GM18867 (cell line): ENCODE data around the gene RAI1.
"Not testable (repeated sequence)": the region's sequence is repeated elsewhere in the genome, so short reads cannot be mapped to it uniquely, and the experiment has no call there.

Experiments used
- ATAC-seq: cut with Tn5 transposase; IDR thresholded peaks from one replicate; pipeline ENCODE4 v1.9.1; 2021; ENCODE audit warnings: mild to moderate bottlenecking, moderate library complexity; ENCODE audit not compliant: unreplicated experiment

RAI1 gene

DNA sequence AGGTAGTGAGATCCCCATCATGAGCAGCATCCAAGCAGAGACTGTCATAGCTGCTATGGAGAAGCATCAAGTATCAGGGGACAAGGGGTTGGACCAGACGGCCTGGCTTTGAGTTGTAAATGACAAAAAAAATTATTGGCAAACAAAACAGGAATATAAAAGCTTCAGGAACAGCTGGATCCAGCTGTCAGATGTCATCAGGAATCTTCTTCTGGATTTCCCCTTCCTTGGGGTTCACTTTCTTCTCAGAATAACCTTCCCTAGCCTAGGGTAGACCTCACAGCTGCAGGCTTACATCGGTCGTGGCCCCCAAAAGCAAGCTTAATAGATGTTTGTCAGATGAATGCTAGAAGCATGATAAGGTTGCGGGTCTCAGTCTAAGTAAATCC is 17.2 kb upstream of the RAI1 start:
- no peak for ATAC-seq

GRCh38 chr17:17665255-17665654 is 16.0 kb upstream of the RAI1 start:
- no peak for ATAC-seq

- ATAC-seq = no peak
These were observed 15.0 kb upstream of the RAI1 start for GRCh38 chr17:17666111-17666714.

GRCh38 chr17:17667231-17667630 is 14.0 kb upstream of the RAI1 start:
- ATAC-seq = no peak

GRCh38 chr17:17667947-17668346 is 13.3 kb upstream of the RAI1 start:
- no peak for ATAC-seq

DNA sequence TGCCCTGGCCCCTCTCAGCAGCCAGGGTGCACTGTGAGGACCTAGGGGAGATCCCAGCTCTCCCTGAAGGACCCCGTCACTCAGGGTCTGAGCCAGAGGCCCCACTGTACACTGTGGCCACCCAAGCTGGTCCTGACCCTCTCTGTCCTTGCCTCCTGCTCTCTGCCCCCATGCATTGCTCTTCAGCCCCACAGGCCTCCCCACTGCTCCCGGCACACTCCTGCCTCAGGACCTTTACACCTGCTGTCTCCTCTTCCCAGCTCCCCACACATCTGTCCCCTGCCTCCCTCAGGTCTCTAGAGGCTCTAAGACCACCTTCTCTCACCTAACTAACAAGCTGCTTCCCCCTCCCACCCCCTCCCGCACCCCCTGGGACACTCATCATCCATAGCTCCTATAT is 12.9 kb upstream of the RAI1 start:
- ATAC-seq = no peak

DNA sequence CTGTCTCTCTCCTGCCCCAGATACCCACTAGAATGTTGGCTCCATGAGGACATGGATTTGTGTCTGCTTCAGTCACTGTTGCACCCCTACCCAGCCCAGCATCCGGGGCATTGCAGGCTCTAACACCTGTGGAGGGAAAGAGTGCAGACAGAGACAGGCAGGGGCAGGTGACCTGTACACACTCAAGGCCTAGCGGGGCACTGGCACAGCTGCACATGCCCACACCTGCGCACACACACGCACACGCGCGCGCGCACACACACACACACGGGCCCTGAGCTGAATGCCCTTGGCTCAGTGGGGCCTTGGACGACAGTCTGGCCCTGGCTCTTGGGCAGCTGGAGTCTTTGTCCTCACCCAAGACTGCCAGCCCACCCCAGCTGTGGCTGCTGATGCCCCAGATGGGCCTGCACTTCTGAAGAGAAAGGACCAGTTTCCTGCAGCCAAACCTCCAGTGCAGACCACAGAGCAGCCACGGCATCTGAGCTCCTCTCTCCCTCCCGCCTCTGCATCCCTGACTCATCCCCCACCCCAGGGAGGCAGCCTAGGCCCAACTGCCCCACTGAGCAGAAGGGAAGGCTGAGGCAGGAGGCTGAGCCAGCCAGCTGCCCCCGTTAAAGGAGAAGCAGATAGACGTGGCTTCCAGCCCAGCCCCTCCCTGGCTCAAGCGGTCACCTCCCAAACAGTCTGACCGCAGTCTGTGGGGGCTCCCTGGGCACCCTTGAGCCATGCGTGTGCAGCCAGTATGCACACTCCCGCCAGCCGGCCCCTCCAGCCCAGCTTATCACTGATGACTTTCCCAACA is 12.3 kb upstream of the RAI1 start:
- ATAC-seq = no peak

GRCh38 chr17:17669580-17670235 is 11.6 kb upstream of the RAI1 start:
- no peak for ATAC-seq

DNA sequence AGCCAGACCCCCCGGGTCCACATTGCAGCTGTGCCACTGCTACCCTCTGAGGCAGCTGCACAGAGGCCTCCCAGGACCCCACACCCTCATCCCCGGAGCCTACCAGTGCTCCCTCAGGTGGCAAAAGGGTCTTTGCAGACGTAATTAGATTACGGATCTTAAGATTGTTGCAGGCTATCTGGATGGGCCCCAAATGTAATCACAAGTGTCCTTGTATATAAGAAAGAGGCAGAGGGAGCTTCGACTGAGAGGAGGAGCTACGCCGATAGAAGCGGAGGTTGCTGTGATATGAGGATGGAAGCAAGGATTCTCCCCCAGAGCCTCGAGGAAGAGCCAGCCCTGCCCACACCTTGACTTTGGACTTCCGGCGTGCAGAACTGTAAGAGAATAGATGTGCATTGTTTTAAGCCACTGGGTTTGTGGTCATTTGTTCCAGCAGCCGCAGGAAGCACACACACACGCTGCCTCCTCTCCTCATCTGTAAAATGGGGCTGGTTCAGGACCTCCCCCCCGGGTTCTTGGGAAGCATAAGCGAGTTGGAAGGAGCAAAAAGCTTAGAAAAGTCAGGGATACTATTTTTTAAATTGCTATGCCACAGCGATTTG is 10.5 kb upstream of the RAI1 start:
- no peak for ATAC-seq

- ATAC-seq = no peak
These were observed 9.7 kb upstream of the RAI1 start for GRCh38 chr17:17671369-17672129.

DNA sequence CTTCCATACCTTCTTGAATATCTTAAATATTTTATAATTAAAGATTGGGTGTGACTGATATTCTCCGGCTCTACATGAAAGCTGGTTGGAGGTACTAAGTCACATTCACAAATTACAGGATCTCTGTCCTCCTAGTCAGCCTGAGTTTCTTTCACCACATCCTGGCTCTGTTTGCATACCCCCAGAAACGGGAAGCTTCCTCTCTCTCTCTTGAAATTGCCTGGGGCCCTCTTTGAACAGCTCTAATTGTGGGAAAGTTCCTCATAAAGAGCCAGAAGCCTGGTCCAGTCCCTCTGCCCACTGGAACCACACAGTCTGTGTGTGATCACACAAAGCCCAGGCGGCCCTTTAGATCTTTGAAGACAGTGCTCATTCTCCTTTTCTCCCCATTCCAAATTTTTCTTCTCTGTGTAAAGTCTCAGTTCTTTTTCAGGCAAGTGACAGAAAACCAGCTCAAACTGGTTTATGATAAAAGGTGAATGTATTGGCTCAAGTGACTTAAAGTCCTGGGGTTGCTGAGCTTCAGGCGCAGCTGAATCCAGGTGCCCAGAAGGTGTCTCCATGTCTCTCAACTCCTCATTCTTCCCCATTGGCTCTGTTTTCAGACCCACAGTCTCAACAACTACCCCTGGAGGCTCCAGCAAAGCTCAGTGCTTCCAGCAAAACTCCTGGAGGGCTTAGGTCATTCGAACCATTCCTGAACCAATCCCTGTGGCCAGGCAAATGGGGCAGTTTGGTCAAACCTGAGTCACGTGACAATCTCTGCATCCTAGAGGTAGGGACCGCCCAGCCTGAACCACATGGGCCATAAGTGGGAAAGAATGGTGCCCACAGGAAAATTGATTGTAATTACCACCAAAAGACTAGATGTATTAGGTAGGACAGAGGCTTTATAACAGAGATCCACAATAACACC is 8.5 kb upstream of the RAI1 start:
- ATAC-seq = no peak

- ATAC-seq = no peak
These were observed 5.8 kb upstream of the RAI1 start for GRCh38 chr17:17675416-17675815.

GRCh38 chr17:17675925-17676534 is 5.2 kb upstream of the RAI1 start:
- ATAC-seq = no peak

DNA sequence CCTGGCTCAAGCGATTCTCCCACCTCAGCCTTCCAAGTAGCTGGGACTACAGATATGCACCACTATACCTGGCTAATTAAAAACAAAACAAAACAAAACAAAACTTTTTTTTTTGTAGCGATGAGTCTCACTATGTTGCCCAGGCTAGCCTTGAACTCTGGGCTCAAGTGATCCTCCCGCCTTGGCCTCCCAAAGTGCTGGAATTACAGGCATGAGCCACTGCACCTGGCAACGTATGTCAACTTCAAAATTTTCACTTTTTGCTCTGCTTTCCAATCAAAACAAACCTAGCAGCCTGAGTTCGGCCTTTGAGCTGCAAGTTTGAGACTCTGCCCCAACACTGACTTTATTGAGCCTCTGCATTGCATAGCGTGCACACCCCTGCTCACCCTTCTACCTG is 4.5 kb upstream of the RAI1 start:
- no peak for ATAC-seq

DNA sequence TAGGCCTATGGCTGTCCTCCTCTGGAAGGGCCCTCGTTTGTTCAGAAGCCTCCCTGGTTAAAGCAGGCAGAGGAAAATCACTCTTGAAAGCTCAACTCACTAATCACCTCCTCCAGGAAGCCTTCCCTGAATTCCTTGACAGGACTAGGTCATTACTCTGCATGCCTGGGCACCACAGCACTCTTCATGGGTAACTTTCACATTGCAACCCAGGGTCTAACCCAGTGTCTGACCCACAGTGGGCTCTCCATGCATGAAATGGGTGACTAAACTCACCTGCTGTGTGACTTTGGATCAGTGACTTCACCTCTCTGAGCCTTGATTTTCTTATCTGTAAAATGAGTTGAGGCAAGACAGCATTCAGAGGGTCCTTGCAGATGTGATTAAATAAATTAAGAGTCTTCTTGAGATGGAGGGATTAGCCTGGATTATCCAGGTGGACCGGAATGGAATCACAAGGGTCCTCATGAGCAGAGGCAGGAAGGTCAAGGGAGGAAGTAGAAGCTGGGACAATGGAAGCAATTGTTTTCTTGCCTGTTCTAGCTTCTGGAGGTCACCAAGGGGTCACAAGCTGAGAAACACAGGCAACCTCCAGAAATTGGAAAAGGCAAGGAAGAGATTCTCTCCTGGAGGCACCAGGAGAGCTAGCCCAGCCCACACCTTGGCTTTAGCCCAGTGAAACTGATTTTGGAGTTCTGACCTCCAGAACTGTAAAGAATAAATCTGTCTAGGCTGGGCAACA is 3.8 kb upstream of the RAI1 start:
- ATAC-seq = no peak

DNA sequence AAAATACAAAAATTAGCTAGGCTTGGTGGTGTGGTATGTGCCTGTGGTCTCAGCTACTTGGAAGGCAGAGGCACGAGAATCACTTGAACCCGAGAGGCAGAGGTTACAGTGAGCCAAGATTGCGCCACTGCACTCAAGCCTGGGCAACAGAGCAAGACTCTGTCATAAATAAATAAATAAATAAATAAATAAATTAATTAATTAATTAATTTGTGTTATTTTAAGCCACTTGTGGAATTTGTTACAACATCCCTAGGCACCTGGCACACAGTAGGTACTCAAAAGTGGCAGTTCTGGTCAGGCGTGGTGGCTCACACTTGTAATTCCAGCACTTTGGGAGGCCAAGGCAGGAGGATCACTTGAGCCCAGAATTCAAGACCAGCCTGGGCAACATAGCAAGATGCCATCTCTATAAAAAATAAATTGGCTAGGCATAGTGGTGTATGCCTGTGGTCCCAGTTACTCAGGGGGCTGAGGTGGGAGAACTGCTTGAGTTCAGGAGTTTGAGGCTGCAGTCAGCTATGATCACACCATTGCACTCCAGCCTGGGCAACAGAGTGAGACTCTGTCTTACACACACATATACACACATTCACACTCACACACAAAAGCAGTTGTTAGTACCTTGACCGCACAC is 3.1 kb upstream of the RAI1 start:
- not testable (repeated sequence) for ATAC-seq

- no peak for ATAC-seq
These were observed 2.0 kb upstream of the RAI1 start for GRCh38 chr17:17679243-17679642.

GRCh38 chr17:17679748-17680147 is 1.5 kb upstream of the RAI1 start:
- no peak for ATAC-seq
